Fibroblast of skin of scalp (primary cell): Measurements from ENCODE around the gene SRRM5. TPM values are rescaled to one million over a fixed set of nuclear protein-coding genes. Genes with fewer than 3 reads are reported as not detected.
"Not testable (repeated sequence)": the region's sequence is repeated elsewhere in the genome, so short reads cannot be mapped to it uniquely, and the experiment has no call there.

Experiments
- DNase-seq: peaks from one replicate; pipeline ENCODE4 v3.0.0-alpha.2; 2013
- polyA plus RNA-seq, 2 experiments: library from polyadenylated mRNA; unstranded; fragments of 120-200 nt; gene quantifications; one replicate each; pipeline ENCODE4 v1.2.1, GENCODE V29; 2013; ENCODE audit not compliant: insufficient read length in 2 of 2

The SRRM5 gene, protein sequence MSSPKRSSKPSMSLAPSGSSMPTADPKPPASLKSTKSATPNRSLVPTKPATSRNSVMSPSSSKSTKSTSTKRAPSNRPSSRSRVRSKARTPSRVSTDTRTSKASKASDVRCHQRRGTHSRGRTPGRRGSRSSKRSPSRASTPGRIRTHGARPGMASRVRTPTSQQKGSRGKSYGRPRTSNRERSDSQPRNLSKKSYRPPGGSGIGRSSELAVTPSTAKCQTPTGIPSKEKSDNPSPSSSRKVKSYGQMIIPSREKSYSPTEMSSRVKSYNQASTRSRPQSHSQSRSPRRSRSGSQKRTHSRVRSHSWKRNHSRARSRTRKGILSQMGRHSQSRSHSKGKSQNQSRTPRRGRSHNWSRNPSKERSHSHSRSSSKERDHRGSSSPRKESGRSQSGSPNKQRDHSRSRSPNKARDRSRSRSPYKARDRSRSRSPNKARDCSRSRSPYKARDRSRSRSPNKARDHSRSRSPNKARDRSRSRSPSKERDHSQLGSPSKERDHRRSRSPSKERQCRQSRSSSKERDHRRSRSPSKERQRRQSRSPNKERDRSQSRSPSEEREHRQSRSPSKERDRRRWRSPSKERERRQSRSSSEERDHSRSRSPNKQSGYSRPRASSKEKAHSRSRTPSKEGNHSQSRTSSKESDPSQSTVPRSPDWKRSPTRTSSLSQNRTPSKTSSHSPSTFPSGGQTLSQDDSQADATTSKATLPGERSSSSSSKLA
- 0.19 TPM for polyA plus RNA-seq (2013, experiment 1 of 2; ENCODE audit: insufficient read length)
- 0.27 TPM for polyA plus RNA-seq (2013, experiment 2 of 2; ENCODE audit: insufficient read length)

DNA sequence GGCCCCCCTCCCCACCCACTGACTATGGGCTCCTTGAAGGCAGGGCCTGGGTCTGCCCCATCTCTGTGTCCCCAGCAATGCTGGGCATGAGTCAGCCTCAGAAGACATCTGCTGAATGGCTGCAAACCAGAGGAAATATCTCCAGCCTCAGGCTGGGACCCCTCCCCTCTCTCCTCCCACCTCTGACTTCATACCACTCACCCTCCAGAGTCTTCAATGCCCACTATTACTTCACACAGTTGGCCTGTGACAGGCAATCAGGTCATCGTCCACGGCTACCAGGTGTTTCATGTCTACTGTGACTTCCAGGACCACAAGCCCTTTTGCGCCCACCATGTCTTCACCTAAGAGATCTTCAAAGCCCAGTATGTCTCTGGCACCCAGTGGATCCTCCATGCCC lies at the start of gene SRRM5:
Gene SRRM5, plus strand, starts transcription at position 301 of the 400 bp plus-strand sequence. Its CDS starts 34 bp downstream, at position 335.
- no peak for DNase-seq

GRCh38 chr19:43562226-43562697 lies 49.6 kb upstream of the SRRM5 start:
- DNase-seq, result no peak

DNA sequence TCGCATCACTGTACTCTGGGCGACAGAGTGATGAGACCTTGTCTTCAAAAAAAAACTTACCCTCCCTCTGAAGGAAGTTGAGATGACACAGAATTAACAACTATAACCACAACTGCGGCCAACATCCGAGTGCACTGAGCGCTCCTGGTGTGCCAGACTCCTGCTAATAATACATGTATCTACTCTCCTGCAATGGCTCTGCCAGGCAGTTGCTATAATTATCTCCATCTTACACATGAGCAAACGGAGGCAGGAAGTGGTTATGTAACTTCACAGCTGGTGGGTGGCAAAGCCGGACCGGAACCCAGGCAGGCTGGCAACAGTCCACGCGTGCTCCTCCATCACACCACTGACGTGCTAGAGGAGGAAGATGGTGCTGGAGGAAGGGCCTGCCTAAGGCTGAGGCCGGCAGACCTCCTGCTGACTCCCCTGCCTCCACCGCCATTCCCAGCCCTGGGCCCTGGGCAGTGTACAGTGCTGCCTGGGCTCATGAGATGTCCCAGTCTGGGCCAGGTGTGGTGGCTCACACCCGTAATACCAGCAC lies 49.1 kb upstream of the SRRM5 start:
- peak; percentile 89 for DNase-seq

DNA sequence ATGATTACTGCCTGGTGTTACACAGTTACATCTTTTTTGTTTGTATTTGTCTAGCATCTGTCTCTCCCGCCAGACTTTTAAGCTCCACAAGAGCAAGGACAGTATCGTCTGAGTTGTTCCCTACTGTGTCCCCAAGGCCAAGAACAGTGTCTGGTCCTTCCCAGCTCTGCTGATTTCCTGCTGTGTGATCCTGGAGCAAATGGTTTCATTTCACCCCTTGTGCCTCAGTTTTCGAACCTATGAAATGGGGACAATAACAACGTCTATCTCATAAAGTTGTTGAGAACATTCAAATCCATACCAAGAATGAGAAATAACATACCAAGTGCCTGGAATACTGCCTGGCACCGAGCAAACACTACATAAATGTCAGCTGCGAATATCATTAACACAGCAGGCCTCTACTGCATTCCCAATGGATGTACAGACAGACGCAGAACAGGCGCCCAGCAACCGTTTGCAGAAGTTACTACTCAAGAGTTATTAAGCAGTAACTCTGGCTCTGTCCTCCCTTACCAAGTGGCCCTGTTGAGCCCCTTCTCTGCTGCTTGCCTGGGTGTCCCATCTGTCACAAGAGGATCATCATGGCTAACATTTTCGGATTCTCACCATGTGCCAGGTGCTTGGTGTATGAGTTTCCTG lies 48.0 kb upstream of the SRRM5 start:
- DNase-seq, result no peak

- DNase-seq, result no peak
These were observed 47.1 kb upstream of the SRRM5 start for GRCh38 chr19:43564800-43565199.

GRCh38 chr19:43569657-43570056 lies 42.2 kb upstream of the SRRM5 start:
- DNase-seq, result no peak

DNA sequence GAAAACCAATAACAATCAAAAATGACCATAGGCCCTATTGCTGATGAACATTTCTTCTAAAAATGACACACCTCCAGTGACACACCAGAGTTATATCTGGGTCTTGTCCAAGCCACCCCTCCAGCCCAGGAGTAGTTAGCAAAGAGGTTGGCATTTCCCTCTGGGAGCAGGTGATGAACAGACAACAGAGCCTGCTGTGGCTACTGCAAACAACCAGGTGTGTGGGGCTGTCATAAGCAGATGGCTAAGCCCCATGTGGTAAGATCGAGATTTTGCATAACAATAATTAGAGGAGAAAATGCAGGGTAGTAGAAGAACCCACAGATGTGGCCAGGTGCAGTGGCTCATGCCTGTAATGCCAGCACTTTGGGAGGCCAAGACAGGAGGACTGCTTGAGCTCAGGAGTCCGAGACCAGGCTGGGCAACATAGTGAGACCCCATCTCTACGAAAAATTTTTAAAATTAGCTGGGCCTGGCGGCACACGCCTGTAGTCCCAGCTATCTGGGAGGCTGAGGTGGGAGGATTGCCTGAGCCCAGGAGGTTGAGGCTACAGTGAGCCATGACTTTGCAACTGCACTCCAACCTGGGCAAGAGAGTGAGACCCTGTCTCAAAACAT lies 41.6 kb upstream of the SRRM5 start:
- DNase-seq, result no peak

GRCh38 chr19:43572171-43572588 lies 39.7 kb upstream of the SRRM5 start:
- no peak for DNase-seq

GRCh38 chr19:43574424-43575155 lies 37.3 kb upstream of the SRRM5 start:
- DNase-seq, result no peak

GRCh38 chr19:43575156-43575950 lies 36.5 kb upstream of the SRRM5 start, which contains the start of the genes PINLYP and XRCC1:
Gene PINLYP (plus strand): TSS chr19:43575801. CDS start chr19:43577192, 1,391 bp downstream.
Gene XRCC1 (minus strand): TSS chr19:43575527. CDS start chr19:43575458, 69 bp downstream.
- peak; percentile 99 for DNase-seq

DNA sequence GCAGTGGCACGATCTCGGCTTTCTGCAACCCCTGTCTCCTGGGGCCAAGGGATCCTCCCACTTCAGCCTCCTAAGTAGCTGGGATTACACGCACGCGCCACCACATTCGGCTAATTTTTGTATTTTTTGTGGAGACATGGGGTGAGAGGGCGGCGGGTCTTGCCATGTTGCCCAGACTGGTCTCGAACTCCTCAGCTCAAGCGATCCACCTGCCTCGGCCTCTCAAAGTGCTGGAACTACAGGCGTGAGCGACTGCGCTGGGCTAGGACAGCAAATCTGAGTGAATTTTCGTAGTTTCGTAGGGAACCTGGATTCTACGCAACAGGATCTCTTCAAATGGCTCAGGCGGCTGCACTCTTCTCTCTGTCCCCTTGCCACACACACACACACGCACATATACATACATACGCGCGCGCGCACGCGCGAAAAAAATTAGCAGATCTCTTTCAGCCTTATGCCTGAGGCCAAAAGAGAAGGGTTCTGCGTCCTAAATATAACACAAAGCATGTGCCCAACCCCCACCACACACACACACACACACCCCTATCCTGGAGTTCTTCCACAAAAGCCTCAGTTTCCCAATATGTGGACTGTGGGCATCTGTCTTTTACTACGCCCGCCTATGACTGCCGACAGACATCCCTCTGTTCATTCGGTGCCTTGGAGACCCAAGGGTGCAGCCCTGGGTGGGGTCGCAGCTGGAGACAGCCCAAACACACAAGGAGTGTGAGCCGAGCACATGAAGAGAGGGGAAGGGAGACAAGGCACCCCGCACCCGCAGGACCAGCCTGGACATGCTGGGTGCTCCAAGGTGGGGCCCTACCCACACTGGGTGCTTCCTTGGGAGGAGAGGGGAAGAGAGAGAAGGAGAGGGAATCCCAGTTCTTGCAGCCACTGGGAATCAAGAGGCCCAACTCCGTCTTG lies 35.7 kb upstream of the SRRM5 start:
- DNase-seq, result no peak

- no peak for DNase-seq
These were observed 33.1 kb upstream of the SRRM5 start for GRCh38 chr19:43578787-43579186.

- no peak for DNase-seq
These were observed 30.4 kb upstream of the SRRM5 start for GRCh38 chr19:43581467-43581866.

- no peak for DNase-seq
These were observed 29.4 kb upstream of the SRRM5 start for GRCh38 chr19:43582495-43582894.

GRCh38 chr19:43584484-43584883 lies 27.4 kb upstream of the SRRM5 start:
- DNase-seq, result no peak

DNA sequence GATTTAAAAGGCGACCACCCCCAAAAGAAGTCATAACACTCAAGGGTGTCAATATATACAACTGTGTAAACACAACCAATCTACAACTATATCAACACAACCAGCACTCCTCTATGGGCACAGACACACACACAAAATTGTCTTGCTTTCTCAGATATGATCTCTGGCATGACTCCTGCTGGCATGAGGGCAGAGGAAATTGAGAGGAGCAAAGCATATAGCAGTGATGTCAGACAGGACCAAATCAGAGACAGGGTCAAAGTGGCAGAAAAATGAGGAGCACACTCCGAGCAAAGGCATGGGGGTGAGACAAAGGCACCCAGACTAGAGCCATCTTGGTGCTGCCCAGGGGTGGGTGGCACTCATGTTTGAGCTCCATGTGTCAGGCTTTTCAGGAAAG lies 25.5 kb upstream of the SRRM5 start:
- no peak for DNase-seq

GRCh38 chr19:43587029-43587428 lies 24.9 kb upstream of the SRRM5 start:
- DNase-seq, result not testable (repeated sequence)

GRCh38 chr19:43589277-43589676 lies 22.6 kb upstream of the SRRM5 start:
- DNase-seq, result no peak

GRCh38 chr19:43589678-43590077 lies 22.2 kb upstream of the SRRM5 start:
- DNase-seq, result no peak
